ENCODE data around the gene SLC43A3.
A peak's percentile ranks its signal among the peaks of the same experiment; 100 is the strongest.
"Not testable (repeated sequence)": the region's sequence is repeated elsewhere in the genome, so short reads cannot be mapped to it uniquely, and the experiment has no call there.

SLC43A3 gene

GRCh38 chr11:57459164-57460021, 32.5 kb upstream of the SLC43A3 start:
- DNase-seq: no peak

- peak; percentile 25 for DNase-seq
These were observed 31.7 kb upstream of the SLC43A3 start for GRCh38 chr11:57458410-57459163.

GRCh38 chr11:57458060-57458409, 31.1 kb upstream of the SLC43A3 start:
- no peak for DNase-seq

GRCh38 chr11:57457643-57458023, 30.7 kb upstream of the SLC43A3 start:
- DNase-seq: no peak

GRCh38 chr11:57456960-57457642, 30.2 kb upstream of the SLC43A3 start:
- DNase-seq: peak; percentile 68

GRCh38 chr11:57453543-57454177, 26.7 kb upstream of the SLC43A3 start:
- DNase-seq: no peak

GRCh38 chr11:57446055-57446454, 19.1 kb upstream of the SLC43A3 start:
- DNase-seq: no peak

- DNase-seq: not testable (repeated sequence)
These were observed 18.1 kb upstream of the SLC43A3 start for GRCh38 chr11:57445122-57445394.

GRCh38 chr11:57444362-57445121, 17.6 kb upstream of the SLC43A3 start:
- DNase-seq: no peak

- DNase-seq: peak; percentile 12
These were observed 14.0 kb upstream of the SLC43A3 start for GRCh38 chr11:57440744-57441414.

- DNase-seq: no peak
These were observed 12.9 kb upstream of the SLC43A3 start for GRCh38 chr11:57439786-57440185.

GRCh38 chr11:57438345-57439285, 11.7 kb upstream of the SLC43A3 start:
- no peak for DNase-seq

GRCh38 chr11:57436031-57436430, 9.1 kb upstream of the SLC43A3 start:
- DNase-seq: no peak

GRCh38 chr11:57434640-57435546, 8.0 kb upstream of the SLC43A3 start:
- no peak for DNase-seq

- no peak for DNase-seq
These were observed 5.8 kb upstream of the SLC43A3 start for GRCh38 chr11:57432714-57433163.

GRCh38 chr11:57432149-57432561, 5.2 kb upstream of the SLC43A3 start:
- no peak for DNase-seq

GRCh38 chr11:57430952-57431351, 4.0 kb upstream of the SLC43A3 start:
- no peak for DNase-seq

GRCh38 chr11:57429946-57430345, 3.0 kb upstream of the SLC43A3 start:
- DNase-seq: peak; percentile 34

- no peak for DNase-seq
These were observed 1.7 kb upstream of the SLC43A3 start for GRCh38 chr11:57428643-57429042.

- DNase-seq: no peak
These were observed 784 bp upstream of the SLC43A3 start for GRCh38 chr11:57427727-57428082.
